Calu3 (cell line): ENCODE data around the gene CDK14. TPM values are rescaled to one million over a fixed set of nuclear protein-coding genes. Genes with fewer than 3 reads are reported as not detected.

Source experiments
- BruUV-seq: library from RNA; stranded (reverse); fragments of 400-500 nt; replicated peaks from 2 replicates; lab custom pipeline; 2021; lab: Mats Ljungman, UMichigan
- CTCF ChIA-PET: fragments of 300-600 bp; sonication (Branson Sonifier 250); formaldehyde crosslinking; loops from one replicate; lab custom pipeline; 2022; ENCODE audit warnings: antibody characterized with exemption; lab: Charles Lee
- DNase-seq: peaks from one replicate; pipeline ENCODE4 v3.0.0; 2022
- H3K27ac Mint-ChIP-seq: one replicate; pipeline ENCODE4 v1.8.0; 2022; ENCODE audit warnings: mixed read lengths; ENCODE audit not compliant: unreplicated experiment
- H3K27me3 Mint-ChIP-seq: one replicate; pipeline ENCODE4 v1.8.0; 2022; ENCODE audit warnings: mixed read lengths; ENCODE audit not compliant: unreplicated experiment
- H3K36me3 Mint-ChIP-seq: one replicate; pipeline ENCODE4 v1.8.0; 2022; ENCODE audit warnings: mild to moderate bottlenecking, moderate library complexity, mixed read lengths; ENCODE audit not compliant: insufficient read depth, unreplicated experiment
- H3K4me1 Mint-ChIP-seq: one replicate; pipeline ENCODE4 v1.8.0; 2022; ENCODE audit warnings: mild to moderate bottlenecking, low read depth, mixed read lengths; ENCODE audit not compliant: unreplicated experiment
- H3K4me3 Mint-ChIP-seq: one replicate; pipeline ENCODE4 v1.8.0; 2022; ENCODE audit warnings: mild to moderate bottlenecking, low read depth, moderate library complexity, mixed read lengths; ENCODE audit not compliant: unreplicated experiment
- H3K9me3 Mint-ChIP-seq: one replicate; pipeline ENCODE4 v1.8.0; 2022; ENCODE audit warnings: low read depth, mixed read lengths; ENCODE audit not compliant: unreplicated experiment
- CTCF ChIP-seq: fragments of 200-600 bp; IDR thresholded peaks from one replicate; pipeline ENCODE4 v1.8.0; 2022; ENCODE audit warnings: antibody characterized with exemption; ENCODE audit not compliant: unreplicated experiment
- intact Hi-C: fragments of 100-400 bp; cut with micrococcal nuclease; formaldehyde crosslinking; loops from one replicate; pipeline ENCODE4 v1.10.0; 2022; ENCODE audit not compliant: unreplicated experiment
- total RNA-seq: library from RNA; stranded (reverse); gene quantifications from 2 replicates; pipeline ENCODE4 v1.2.3, GENCODE V29; 2022

Gene CDK14
- total RNA-seq, 1 experiment from 2014 or later = 29.4 TPM

GRCh38 chr7:90605055-90605454, 8.9 kb downstream of the CDK14 start:
- Mint-ChIP-seq H3K27me3 (no peaks in the 10 kb centered on the region), H3K4me3 (no peak overlapping the region), H3K9me3 (no peaks in the 10 kb centered on the region), H3K4me1 (peaks cover 12% of the 10 kb centered on the region), H3K27ac (no peak overlapping the region), H3K36me3 (no peaks in the 10 kb centered on the region)
- TF ChIP-seq CTCF = no peak
- DNase-seq = no peak
- no TSS peak for BruUV-seq
- CTCF ChIA-PET = interaction anchor here (0.6 kb wide), 1 partner anchor 21 kb away, joined by 5 read pairs; no protein-coding TSS in a partner anchor
- intact Hi-C loops = no loop called here

GRCh38 chr7:90607196-90607595, 11.1 kb downstream of the CDK14 start:
- H3K27ac Mint-ChIP-seq = no peak overlapping the region

GRCh38 chr7:90610105-90610504, 14.0 kb downstream of the CDK14 start:
- TF ChIP-seq CTCF = no peak
- no peak overlapping the region for H3K4me3 Mint-ChIP-seq
- H3K27me3 Mint-ChIP-seq = no peaks in the 10 kb centered on the region
- peaks cover 12% of the 10 kb centered on the region for H3K4me1 Mint-ChIP-seq
- no peaks in the 10 kb centered on the region for H3K36me3 Mint-ChIP-seq
- H3K9me3 Mint-ChIP-seq = no peaks in the 10 kb centered on the region
- intact Hi-C loops = no loop called here
- no TSS peak for BruUV-seq
- H3K27ac Mint-ChIP-seq = no peak overlapping the region
- no peak for DNase-seq
- CTCF ChIA-PET = no interaction called here

More at GRCh38 chr7:90607196-90607595, 11.1 kb downstream of the CDK14 start:
- H3K27me3 Mint-ChIP-seq = no peaks in the 10 kb centered on the region
- H3K36me3 Mint-ChIP-seq = no peaks in the 10 kb centered on the region
- CTCF ChIA-PET = interaction anchor here (1.7 kb wide), 1 partner anchor 10 kb away, joined by 6 read pairs; the partner anchor contains the start of gene CDK14
- BruUV-seq = no TSS peak
- no peak for DNase-seq
- H3K4me3 Mint-ChIP-seq = no peak overlapping the region
- no peak for TF ChIP-seq CTCF
- peaks cover 12% of the 10 kb centered on the region for H3K4me1 Mint-ChIP-seq
- H3K9me3 Mint-ChIP-seq = no peaks in the 10 kb centered on the region
- intact Hi-C loops = no loop called here

GRCh38 chr7:90611115-90611514, 15.0 kb downstream of the CDK14 start:
- DNase-seq = no peak
- TF ChIP-seq CTCF = no peak
- peaks cover 12% of the 10 kb centered on the region for H3K4me1 Mint-ChIP-seq
- H3K36me3 Mint-ChIP-seq = no peaks in the 10 kb centered on the region
- CTCF ChIA-PET = no interaction called here
- H3K4me3 Mint-ChIP-seq = no peak overlapping the region
- intact Hi-C loops = no loop called here
- H3K27ac Mint-ChIP-seq = no peak overlapping the region
- H3K27me3 Mint-ChIP-seq = no peaks in the 10 kb centered on the region
- no TSS peak for BruUV-seq
- H3K9me3 Mint-ChIP-seq = no peaks in the 10 kb centered on the region
